Activated CD4-positive, alpha-beta T cell treated with anti-CD3 and anti-CD28 coated beads for 48 hours (primary cell): ENCODE data around the gene SLC23A1.
"Not testable (repeated sequence)": the region's sequence is repeated elsewhere in the genome, so short reads cannot be mapped to it uniquely, and the experiment has no call there.

Source experiments
- DNase-seq: peaks from one replicate; pipeline ENCODE4 v3.0.0-alpha.2; 2020

The SLC23A1 gene

DNA sequence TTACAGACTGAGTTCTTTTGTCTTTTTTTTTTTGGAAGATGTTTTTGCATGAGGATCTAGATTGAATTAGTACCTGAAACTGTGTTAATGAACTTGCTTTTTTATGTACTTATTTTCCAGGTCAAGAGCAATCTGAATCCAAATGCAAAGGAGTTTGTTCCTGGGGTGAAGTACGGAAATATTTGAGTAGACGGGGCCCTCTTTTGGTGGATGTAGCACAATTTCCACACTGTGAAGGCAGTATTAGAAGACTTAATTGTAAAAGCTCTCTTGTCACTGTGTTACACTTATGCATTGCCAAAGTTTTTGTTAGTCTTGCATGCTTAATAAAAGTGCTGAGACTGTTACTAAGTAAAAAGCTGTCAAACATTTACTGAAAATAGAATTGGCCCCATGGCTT, 14.5 kb downstream of the SLC23A1 start:
- DNase-seq, result no peak

DNA sequence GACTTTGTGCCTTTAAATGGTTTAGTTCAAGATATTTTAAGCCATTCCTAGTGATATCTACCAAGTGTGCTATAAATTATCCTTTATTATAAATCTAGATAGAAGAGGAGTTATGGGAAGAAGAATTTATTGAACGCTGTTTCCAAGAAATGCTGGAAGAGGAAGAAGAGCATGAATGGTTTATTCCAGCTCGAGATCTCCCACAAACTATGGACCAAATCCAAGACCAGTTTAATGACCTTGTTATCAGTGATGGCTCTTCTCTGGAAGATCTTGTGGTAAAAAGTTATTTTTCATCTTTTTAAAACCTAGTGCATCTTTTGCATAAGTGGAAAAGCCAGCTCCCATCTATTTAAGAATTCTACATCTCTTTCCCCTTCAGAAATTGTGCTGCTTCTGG, 18.6 kb downstream of the SLC23A1 start:
- DNase-seq, result no peak

DNA sequence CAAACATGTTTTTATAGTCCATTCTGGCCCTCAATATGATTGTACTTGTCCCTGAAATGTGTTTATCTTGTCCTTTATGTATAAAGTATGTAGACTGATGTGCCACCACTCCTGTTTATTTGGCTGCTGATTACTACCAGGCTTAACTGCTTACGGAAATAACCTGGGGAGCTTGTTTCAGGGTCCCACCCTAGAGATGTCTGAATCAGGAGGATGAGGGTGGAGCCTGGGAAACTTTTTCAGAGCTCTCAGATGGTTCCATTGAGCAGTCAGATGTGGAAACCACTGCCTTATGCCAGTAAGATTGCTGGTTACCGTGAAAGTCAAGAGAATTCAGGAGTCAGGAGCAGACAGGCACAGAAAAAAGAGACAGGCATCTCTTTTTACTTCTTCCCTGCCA, 19.2 kb downstream of the SLC23A1 start:
- DNase-seq, result no peak

GRCh38 chr5:139361835-139362429, 21.2 kb downstream of the SLC23A1 start:
- no peak for DNase-seq

DNA sequence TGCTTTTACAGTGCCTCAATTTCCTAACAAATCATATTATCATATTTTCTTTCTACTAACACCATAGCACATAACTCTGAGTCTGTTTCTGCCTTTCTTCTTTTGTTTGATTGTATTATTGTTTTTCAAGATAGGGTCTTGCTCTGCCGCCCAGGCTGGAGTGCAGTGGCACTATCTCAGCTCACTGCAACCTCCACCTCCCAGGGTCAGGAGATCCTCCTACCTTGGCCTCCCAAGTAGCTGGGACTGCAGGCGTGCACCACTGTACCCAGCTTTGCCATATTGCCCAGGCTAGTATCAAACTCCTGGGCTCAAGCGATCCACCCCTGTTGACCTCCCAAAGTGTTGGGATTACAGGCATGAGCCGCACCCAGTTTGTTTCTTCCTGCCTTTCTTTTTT, 22.7 kb downstream of the SLC23A1 start:
- no peak for DNase-seq

DNA sequence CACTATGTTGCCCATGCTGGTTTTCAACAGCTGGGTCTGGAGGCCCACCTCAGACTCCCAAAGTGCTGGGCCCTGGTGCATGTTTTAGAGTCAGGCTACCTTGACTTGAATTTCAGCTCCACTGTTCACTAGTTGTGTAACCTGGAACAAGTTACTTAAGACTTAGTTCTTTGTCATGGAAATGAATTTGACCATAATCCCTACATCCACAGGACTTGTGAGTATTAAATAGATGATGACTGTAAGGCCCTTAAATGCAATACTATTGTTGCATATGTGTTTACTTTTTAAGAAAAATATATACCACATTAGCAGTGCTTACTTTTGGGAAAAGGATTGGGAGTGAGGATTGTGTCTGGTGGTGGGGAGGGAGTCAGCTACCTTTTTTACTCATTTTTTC, 25.0 kb downstream of the SLC23A1 start:
- no peak for DNase-seq

DNA sequence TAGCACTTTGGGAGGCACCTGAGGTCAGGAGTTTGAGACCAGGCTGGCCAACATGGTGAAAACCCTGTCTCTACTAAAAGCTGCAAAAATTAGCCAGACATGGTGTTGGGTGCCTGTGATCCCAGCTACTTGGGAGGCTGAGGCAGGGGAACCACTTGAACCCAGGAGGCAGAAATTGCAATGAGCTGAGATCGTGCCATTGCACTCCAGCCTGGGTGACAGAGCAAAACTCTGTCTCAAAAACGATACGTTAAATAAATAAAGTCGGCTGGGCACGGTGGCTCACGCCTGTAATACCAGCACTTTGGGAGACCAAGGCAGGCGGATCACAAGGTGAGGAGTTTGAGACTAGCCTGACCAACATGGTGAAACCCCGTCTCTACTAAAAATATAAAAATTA, 27.2 kb downstream of the SLC23A1 start:
- not testable (repeated sequence) for DNase-seq

DNA sequence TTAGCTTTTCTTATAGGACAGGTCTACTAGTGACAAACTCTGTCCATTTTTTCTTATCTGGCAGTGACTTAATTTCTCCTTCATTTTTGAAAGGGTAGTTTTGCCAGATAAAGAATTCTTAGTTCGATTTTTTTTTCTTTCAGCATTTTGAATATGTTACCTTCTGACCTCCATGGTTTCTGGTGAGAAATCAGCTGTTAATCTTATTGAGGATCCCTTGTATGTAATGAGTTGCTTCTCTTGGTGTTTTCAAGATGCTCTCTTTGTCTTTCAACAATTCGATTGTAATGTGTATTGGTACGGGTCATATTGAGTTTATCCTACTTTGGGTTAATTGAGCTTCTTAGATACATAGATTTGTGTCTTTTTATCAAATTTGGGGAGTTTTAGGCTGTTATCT, 28.9 kb downstream of the SLC23A1 start:
- no peak for DNase-seq

GRCh38 chr5:139347863-139348262, 35.2 kb downstream of the SLC23A1 start:
- not testable (repeated sequence) for DNase-seq

DNA sequence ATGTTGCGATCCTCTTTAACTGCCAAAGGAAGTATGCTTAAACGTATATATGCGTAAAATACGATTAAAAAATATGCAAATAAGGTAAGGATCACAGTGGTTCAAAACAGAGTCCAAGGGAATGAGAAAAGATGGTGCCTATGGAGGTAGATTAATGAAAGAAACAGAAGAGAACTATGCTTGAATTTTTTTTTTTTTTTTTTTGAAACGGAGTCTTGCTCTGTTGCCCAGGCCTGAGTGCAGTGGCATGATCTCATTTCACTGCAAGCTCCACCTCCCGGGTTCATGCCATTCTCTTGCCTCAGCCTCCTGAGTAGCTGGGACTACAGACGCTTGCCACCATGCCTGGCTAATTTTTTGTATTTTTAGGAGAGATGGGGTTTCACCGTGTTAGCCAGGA, 37.7 kb downstream of the SLC23A1 start:
- not testable (repeated sequence) for DNase-seq

DNA sequence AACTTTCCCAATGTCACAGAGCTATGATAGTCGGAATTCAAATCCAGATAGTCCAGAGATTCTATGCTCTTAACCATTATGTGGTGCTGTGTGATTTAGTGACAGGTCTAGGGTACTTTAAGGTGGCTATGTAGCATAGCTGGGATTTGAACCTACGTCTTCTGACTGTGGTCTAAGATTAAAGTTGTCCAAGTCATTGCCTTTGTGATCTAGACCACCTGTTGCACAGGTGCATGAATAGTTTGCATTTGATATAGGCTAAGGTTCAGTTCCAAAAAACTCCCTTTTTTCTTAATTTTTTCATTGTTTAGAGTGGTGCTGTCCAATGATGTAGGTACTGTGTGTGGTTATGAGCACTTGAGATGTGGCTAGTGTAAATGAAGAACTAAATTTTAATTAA, 38.9 kb downstream of the SLC23A1 start:
- DNase-seq, result no peak

DNA sequence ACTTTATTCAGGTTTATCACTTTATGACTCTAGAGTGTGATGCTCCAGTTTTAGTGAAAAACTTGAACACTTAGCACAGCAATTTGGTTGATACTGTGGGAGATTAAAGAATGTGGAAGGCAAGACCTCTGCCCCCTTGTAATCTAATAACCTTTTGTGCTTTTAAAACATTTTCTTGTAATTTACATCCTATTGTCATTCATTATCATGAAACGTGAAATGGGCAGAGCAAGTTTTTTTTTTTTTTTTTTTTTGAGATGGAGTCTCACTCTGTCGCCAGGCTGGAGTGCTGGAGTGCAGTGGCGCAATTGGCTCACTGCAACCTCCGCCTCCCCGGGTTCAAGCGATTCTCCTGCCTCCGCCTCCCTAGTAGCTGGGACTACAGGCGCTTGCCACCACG, 39.6 kb downstream of the SLC23A1 start:
- DNase-seq, result no peak

DNA sequence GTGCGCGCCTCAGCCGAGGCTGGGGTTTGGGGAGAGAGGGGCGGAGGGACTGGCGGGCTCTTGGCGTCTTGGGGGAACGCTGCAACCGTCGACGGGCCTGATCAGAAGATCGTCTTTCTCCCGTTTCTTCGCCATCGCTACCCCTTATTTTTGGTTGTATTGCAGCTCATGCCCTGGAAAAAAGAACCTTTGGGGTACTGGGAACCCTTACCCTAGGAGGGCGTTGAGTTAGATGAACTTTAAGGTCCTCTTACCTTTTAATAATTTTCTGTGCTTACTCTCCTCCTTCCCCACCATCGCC, 40.7 kb downstream of the SLC23A1 start:
- DNase-seq, result no peak

DNA sequence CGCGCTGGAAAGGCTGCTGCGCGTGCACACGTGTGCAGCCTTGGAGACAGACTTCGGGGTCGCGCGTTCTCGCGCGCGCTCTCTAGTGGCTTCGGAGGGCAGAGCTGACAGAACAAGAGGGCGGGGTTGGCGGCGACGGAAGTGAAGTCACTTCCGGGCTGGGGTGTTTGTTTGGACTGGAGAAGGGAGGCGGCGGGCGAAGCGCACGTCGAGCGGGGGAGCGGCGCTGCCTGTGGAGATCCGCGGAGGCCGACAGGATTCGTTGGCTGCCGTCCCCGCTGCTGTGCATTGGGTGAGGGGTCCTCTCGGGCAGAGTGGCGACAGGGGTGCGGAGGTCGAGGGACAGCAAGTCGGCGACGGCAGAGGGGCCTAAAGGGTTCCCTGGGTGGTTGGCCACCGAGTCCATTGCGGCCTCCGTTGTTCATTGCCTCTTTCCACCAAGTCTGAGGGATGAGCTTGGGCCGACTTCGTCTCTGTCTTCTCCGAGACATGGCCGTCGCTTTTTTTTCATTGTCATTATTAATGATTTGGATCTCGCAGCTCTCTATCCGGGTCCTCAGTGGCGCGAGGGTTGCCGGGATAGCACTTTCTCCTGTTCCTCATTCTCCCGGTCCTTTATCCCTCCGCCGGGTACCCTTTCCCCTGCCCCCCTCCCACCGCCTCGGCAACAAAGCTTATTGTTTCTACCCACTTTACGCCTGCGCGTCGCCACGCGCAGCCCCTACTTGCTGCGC, 41.2 kb downstream of the SLC23A1 start, which contains the start of gene PAIP2:
Gene PAIP2, plus strand, starts transcription at position 166 of the 734 bp plus-strand sequence. CDS start 21,931 bp downstream, outside the sequence.
- peak; percentile 99 for DNase-seq

DNA sequence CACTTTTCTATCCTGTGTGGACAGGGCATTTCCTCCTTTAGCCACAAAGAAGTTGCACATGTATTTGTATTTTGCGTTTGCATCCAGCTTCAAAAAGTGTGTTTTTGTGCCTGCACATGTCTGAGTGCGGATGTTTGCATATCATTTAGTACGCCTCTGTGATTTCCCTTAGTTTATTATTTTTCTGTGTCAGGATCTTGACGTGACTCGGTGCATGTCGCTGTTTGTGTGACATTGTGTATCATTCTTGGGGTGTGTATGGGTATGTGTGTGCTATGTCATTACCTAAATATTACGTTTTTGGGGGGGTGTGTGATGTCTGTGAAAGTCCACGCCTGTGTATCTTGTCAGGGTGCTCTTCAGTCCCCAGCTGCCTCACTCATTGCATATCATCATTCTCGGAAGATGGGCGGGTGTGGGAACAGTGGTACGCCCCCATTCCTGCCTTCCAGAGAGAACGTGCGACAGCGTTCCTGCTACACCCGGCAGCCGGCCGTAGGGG, 41.9 kb downstream of the SLC23A1 start:
- no peak for DNase-seq

- DNase-seq, result no peak
Observed at GRCh38 chr5:139340051-139340450, 43.0 kb downstream of the SLC23A1 start.

- DNase-seq, result no peak
Observed at GRCh38 chr5:139335811-139336210, 47.3 kb downstream of the SLC23A1 start.
